ENCODE results near the gene PRC1.

The PRC1 gene

GRCh38 chr15:90956274-90957030, 37.9 kb downstream of the PRC1 start:
- DNase-seq (ENCODE audit: low read depth in 2 of 3, low spot score in 2 of 3) = peak; percentile 44 to 60 (median 57)

- no peak for DNase-seq (ENCODE audit: low read depth in 2 of 3, low spot score in 2 of 3)
Observed at GRCh38 chr15:90955624-90956273, 38.6 kb downstream of the PRC1 start.

- DNase-seq (ENCODE audit: low read depth in 2 of 3, low spot score in 2 of 3) = peak; percentile 72 to 81 (median 80)
Observed at GRCh38 chr15:90954712-90955623, 39.4 kb downstream of the PRC1 start, which contains the start of gene RCCD1. TSS of gene RCCD1 (plus strand) at chr15:90954884. CDS start at chr15:90956735, 1,851 bp downstream.

GRCh38 chr15:90953947-90954711, 40.2 kb downstream of the PRC1 start:
- DNase-seq (ENCODE audit: low read depth in 2 of 3, low spot score in 2 of 3) = no peak

- no peak for DNase-seq (ENCODE audit: low read depth in 2 of 3, low spot score in 2 of 3)
Observed at GRCh38 chr15:90952901-90953677, 41.2 kb downstream of the PRC1 start.

GRCh38 chr15:90950676-90951075, 43.7 kb downstream of the PRC1 start:
- DNase-seq (ENCODE audit: low read depth in 2 of 3, low spot score in 2 of 3) = no peak

- no peak for DNase-seq (ENCODE audit: low read depth in 2 of 3, low spot score in 2 of 3)
Observed at GRCh38 chr15:90949979-90950675, 44.2 kb downstream of the PRC1 start.

- DNase-seq (ENCODE audit: low read depth in 2 of 3, low spot score in 2 of 3) = no peak
Observed at GRCh38 chr15:90948506-90948905, 45.8 kb downstream of the PRC1 start.

- no peak for DNase-seq (ENCODE audit: low read depth in 2 of 3, low spot score in 2 of 3)
Observed at GRCh38 chr15:90947577-90948357, 46.6 kb downstream of the PRC1 start.

- DNase-seq (ENCODE audit: low read depth in 2 of 3, low spot score in 2 of 3) = no peak
Observed at GRCh38 chr15:90946941-90947576, 47.3 kb downstream of the PRC1 start.

GRCh38 chr15:90946538-90946937, 47.8 kb downstream of the PRC1 start:
- DNase-seq (ENCODE audit: low read depth in 2 of 3, low spot score in 2 of 3) = no peak

GRCh38 chr15:90945091-90945490, 49.2 kb downstream of the PRC1 start:
- DNase-seq (ENCODE audit: low read depth in 2 of 3, low spot score in 2 of 3) = no peak

GRCh38 chr15:90942354-90943120, 51.8 kb downstream of the PRC1 start:
- DNase-seq (ENCODE audit: low read depth in 2 of 3, low spot score in 2 of 3) = no peak

GRCh38 chr15:90941038-90941437, 53.3 kb downstream of the PRC1 start:
- DNase-seq (ENCODE audit: low read depth in 2 of 3, low spot score in 2 of 3) = no peak

GRCh38 chr15:90939756-90940155, 54.6 kb downstream of the PRC1 start:
- no peak for DNase-seq (ENCODE audit: low read depth in 2 of 3, low spot score in 2 of 3)

GRCh38 chr15:90938261-90938660, 56.1 kb downstream of the PRC1 start:
- DNase-seq (ENCODE audit: low read depth in 2 of 3, low spot score in 2 of 3) = no peak

- DNase-seq (ENCODE audit: low read depth in 2 of 3, low spot score in 2 of 3) = no peak
Observed at GRCh38 chr15:90936823-90937222, 57.5 kb downstream of the PRC1 start.

All from activated CD8-positive, alpha-beta memory T cell treated with anti-CD3 and anti-CD28 coated beads for 48 hours (primary cell).